HEK293T (cell line): Measurements from ENCODE around the gene SSTR5.
"Not testable (repeated sequence)": the region's sequence is repeated elsewhere in the genome, so short reads cannot be mapped to it uniquely, and the experiment has no call there.

Experiments
- CTCF ChIA-PET: fragments of 350-600 bp; formaldehyde crosslinking; extraction: SDS; loops from one replicate; lab custom pipeline; 2021; ENCODE audit warnings: antibody characterized with exemption, inconsistent platforms; lab: Yijun Ruan, JAX
- POLR2A ChIA-PET: fragments of 350-600 bp; formaldehyde crosslinking; extraction: SDS; loops from one replicate; lab custom pipeline; 2020; ENCODE audit warnings: antibody characterized with exemption, inconsistent platforms; lab: Yijun Ruan, JAX
- DNase-seq: peaks from one replicate; pipeline ENCODE4 v3.0.0; 2012; ENCODE audit warnings: mixed read lengths; ENCODE audit errors: extremely low spot score
- ARNT ChIP-seq: fragments of 450-650 bp; IDR thresholded peaks from 2 replicates; pipeline ENCODE4 v1.6.1; 2017; ENCODE audit warnings: mild to moderate bottlenecking
- BHLHE40 ChIP-seq: fragments of 450-650 bp; IDR thresholded peaks from 2 replicates; pipeline ENCODE4 v1.6.1; 2016; ENCODE audit warnings: mild to moderate bottlenecking, moderate library complexity, borderline replicate concordance
- CTBP1 ChIP-seq: fragments of 450-650 bp; IDR thresholded peaks from 2 replicates; pipeline ENCODE4 v1.6.1; 2016; ENCODE audit warnings: borderline replicate concordance
- ELF4 ChIP-seq: fragments of 450-650 bp; IDR thresholded peaks from 2 replicates; pipeline ENCODE4 v1.6.1; 2017; ENCODE audit warnings: antibody characterized with exemption
- FOXA1 ChIP-seq: fragments of 450-650 bp; IDR thresholded peaks from 2 replicates; pipeline ENCODE4 v1.6.1; 2016; ENCODE audit warnings: mild to moderate bottlenecking
- FOXK2 ChIP-seq: fragments of 450-650 bp; IDR thresholded peaks from 2 replicates; pipeline ENCODE4 v1.6.1; 2016; ENCODE audit warnings: mild to moderate bottlenecking
- FOXM1 ChIP-seq: fragments of 450-650 bp; IDR thresholded peaks from 2 replicates; pipeline ENCODE4 v1.6.1; 2017; ENCODE audit warnings: mild to moderate bottlenecking, borderline replicate concordance
- HDGF ChIP-seq: fragments of 450-650 bp; IDR thresholded peaks from 2 replicates; pipeline ENCODE4 v1.6.1; 2017; ENCODE audit warnings: antibody characterized with exemption, borderline replicate concordance
- L3MBTL2 ChIP-seq: fragments of 450-650 bp; conservative IDR thresholded peaks from 2 replicates; pipeline ENCODE4 v1.6.1; 2016; ENCODE audit warnings: mild to moderate bottlenecking
- LEF1 ChIP-seq: fragments of 450-650 bp; IDR thresholded peaks from 2 replicates; pipeline ENCODE4 v1.6.1; 2017; ENCODE audit warnings: mild to moderate bottlenecking, borderline replicate concordance
- NFRKB ChIP-seq: fragments of 450-650 bp; IDR thresholded peaks from 2 replicates; pipeline ENCODE4 v1.6.1; 2016; ENCODE audit warnings: mild to moderate bottlenecking, moderate library complexity
- SP1 ChIP-seq: fragments of 450-650 bp; IDR thresholded peaks from 2 replicates; pipeline ENCODE4 v1.6.1; 2017
- SUZ12 ChIP-seq: fragments of 450-650 bp; IDR thresholded peaks from 2 replicates; pipeline ENCODE4 v1.6.1; 2016; ENCODE audit warnings: mild to moderate bottlenecking
- TARDBP ChIP-seq: fragments of 450-650 bp; IDR thresholded peaks from 2 replicates; pipeline ENCODE4 v1.6.1; 2016
- ZNF384 ChIP-seq: fragments of 450-650 bp; IDR thresholded peaks from 2 replicates; pipeline ENCODE4 v1.6.1; 2016
- TF ChIP-seq, protein P1 (sequence below): fragments of 450-650 bp; IDR thresholded peaks from 2 replicates; pipeline ENCODE4 v1.6.1; 2016

SSTR5 gene

DNA sequence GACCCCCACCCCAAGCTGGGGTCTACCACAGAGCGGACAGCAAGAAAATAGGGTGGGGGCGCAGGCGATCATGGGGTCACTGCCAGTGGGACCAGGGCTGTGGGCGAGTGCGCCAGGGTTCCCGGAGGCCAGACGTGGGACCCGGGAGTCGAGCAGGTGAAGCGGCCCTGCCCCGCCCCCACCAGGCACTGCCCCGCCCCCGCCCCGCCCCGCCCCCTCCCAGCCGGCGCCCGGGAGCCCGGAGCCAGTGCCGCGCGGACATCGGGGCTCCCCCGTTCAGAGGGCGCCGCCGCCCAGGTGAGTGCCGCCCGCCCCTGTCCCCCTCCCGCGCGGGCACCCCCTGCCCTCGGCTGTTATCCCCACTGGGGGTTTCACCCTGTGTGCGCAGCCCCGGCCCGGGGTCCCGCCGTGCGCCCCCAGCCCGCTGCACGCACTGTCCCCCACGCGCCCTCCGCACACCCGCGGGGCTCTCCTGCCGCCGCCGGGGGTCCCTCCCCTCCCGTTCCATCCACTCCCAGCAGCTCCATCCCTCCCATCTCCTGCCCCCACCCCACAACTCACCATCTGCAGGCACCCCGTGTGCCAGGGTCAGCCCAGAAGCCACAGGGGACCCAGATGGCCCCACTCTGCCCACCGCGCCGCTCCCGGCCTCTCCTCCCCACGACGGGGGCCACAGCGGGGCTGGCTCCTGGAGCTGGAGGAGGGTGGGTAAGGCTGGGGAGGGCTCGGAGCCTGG is at the start of gene SSTR5:
Gene SSTR5, plus strand, starts transcription at position 222 of the 736 bp plus-strand sequence. CDS start 6,122 bp downstream, outside the sequence.
- ChIA-PET CTCF (no interaction called here), POLR2A (no interaction called here)
- DNase-seq, result no peak
- TF ChIP-seq ZNF384 (no peak), LEF1 (no peak), CTBP1 (no peak), NFRKB (no peak), ARNT (no peak)
- TF ChIP-seq, protein P1, sequence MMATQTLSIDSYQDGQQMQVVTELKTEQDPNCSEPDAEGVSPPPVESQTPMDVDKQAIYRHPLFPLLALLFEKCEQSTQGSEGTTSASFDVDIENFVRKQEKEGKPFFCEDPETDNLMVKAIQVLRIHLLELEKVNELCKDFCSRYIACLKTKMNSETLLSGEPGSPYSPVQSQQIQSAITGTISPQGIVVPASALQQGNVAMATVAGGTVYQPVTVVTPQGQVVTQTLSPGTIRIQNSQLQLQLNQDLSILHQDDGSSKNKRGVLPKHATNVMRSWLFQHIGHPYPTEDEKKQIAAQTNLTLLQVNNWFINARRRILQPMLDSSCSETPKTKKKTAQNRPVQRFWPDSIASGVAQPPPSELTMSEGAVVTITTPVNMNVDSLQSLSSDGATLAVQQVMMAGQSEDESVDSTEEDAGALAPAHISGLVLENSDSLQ, result no peak

DNA sequence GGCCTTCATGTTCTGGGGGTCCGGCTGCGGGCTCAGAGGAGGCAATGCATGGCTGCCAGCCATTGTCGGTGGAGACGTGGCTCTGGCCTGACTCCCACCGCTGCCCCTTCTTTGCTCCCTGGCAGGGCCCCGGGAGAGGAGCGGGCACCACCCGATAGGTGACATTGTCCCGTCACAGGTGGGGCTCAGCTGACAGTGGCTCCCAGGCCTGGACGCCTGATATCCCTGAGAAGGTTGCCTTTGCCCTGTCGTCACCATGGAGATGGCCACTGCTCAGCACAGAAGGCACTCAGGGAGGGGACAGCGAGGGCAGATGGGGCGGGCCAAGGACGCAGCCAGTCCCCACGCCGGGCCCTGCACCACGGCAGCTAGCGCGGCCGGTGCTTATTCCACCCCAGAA is 48.4 kb upstream of the SSTR5 start:
- DNase-seq, result no peak
- CTCF ChIA-PET, result no interaction called here
- TF ChIP-seq FOXK2 (no peak), ARNT (no peak), HDGF (no peak), BHLHE40 (no peak), FOXA1 (no peak), L3MBTL2 (no peak), SUZ12 (no peak), TARDBP (no peak), CTBP1 (no peak), FOXM1 (no peak), LEF1 (no peak), ZNF384 (no peak), SP1 (no peak), NFRKB (no peak), ELF4 (no peak)
- TF ChIP-seq, protein P1, result no peak
- POLR2A ChIA-PET, result no interaction called here

DNA sequence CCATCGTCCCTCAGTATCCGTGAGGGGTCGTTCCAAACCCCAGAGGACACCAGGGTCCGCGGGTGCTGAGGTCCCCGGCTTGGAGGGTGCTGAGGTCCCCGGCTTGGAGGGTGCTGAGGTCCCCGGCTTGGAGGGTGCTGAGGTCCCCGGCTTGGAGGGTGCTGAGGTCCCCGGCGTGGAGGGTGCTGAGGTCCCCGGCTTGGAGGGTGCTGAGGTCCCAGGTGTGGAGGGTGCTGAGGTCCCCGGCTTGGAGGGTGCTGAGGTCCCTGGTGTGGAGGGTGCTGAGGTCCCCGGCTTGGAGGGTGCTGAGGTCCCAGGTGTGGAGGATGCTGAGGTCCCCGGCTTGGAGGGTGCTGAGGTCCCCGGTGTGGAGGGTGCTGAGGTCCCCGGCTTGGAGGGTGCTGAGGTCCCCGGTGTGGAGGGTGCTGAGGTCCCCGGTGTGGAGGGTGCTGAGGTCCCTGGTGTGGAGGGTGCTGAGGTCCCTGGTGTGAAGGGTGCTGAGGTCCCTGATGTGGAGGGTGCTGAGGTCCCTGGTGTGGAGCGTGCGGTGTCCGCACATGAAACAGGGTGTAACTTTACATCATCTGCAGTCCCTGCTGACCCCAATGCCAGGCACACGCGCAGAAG is 47.3 kb upstream of the SSTR5 start:
- POLR2A ChIA-PET, DNase-seq, CTCF ChIA-PET: not testable (repeated sequence)

DNA sequence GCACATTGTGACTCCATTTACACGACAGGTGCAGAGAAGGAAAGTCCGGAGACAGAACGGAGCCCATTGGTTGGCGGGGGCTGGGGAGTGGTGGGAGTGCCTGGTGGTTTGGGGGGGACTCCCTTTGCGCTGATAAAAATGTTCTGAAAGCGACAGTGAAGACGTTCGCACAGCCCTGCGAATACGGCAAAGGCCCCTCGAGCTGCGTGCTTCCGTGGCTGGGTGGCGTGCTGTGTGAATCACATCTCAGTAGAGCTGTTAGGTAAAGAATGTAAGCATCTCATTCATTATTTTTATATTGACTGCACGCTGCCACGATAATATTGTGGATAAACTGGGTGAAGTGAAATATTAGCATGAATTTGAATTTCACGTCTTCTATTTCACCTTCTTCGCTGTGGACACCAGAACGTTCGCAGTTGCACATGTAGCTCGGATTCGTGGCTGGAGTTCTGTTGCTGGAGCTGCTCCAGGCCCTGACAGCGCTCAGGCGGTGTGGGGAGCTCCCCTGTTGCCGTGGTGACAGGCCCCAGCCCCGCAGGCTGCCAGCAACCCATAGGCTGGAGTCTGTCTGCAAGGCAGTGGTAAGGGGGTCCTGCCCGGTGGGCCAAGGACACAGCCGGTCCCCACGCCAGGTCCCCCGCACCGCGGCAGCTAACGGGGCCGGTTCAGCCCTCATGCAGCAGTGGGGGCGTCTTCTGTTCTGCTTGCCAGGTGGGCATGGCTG is 46.3 kb upstream of the SSTR5 start:
- no peak for DNase-seq
- CTCF ChIA-PET, result no interaction called here
- POLR2A ChIA-PET, result no interaction called here
- TF ChIP-seq TARDBP (no peak), SP1 (no peak), NFRKB (no peak), CTBP1 (no peak), LEF1 (no peak), HDGF (no peak), BHLHE40 (no peak)

DNA sequence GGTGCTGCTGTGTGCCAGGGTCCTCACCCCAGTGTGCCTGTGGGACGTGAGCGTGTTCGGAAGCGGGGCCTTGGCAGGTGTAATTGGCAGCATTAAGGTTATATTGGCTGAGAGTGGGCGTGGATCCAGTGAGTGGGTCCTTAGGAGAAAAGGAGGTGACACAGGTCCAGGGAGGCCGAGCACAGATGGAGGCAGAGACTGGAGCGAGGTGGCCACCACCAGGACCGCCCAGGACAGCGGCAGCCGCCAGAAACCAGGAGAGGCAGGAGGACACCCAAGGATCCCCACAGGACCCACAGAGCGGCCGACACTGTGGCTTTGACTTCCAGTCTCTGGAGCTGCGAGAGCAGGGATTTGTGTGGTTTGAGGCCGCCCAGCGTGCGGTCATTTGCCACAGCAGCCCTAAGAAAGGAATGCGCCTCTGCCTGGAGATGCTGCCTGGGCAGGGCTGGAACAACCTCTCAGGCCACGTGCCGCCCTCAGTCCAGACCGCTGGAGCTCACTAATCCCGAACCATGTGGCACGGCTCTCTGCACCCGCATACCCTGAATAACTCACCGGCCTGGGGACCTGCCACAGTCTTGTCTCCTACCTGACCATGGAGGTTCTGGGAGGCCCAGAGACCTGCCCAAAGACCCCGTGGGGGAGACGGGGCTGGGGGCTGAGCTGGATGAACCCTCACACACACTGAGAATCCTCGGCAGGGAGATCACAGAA is 45.6 kb upstream of the SSTR5 start:
- CTCF ChIA-PET, result no interaction called here
- DNase-seq, result no peak
- POLR2A ChIA-PET, result no interaction called here
- TF ChIP-seq, protein P1, result no peak
- TF ChIP-seq SP1 (no peak), ARNT (no peak), ELF4 (no peak), FOXK2 (no peak), ZNF384 (no peak), HDGF (no peak), L3MBTL2 (no peak), CTBP1 (no peak), NFRKB (no peak), TARDBP (no peak), FOXM1 (no peak)

DNA sequence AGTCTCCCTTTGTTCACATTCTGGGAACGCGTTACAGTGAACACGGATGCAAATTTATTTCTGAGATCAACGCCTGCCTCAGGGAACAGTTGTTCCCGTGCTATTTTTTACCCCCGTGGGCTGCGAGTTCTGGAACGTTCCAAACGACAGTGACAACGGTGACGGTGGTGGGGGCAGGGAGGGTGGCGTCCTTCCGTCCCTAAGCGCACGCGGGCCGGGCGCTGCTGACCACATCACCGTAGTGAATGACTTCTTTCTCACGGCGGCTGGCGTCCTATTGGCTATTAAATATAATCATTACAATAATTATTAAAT is 45.1 kb upstream of the SSTR5 start:
- CTCF ChIA-PET, result interaction anchor here (1.2 kb wide), 1 partner anchor 30 kb away, joined by 4 read pairs; no protein-coding TSS in a partner anchor
- POLR2A ChIA-PET, result no interaction called here
- DNase-seq, result no peak

More for the DNA sequence above, 45.1 kb upstream of the SSTR5 start:
- no peak for TF ChIP-seq FOXK2
- no peak for TF ChIP-seq TARDBP
- no peak for TF ChIP-seq FOXA1
- TF ChIP-seq FOXM1, result no peak
- TF ChIP-seq LEF1, result no peak
- TF ChIP-seq L3MBTL2, result no peak
- TF ChIP-seq CTBP1, result no peak
- TF ChIP-seq BHLHE40, result no peak
- no peak for TF ChIP-seq SP1
- no peak for TF ChIP-seq ARNT
- no peak for TF ChIP-seq HDGF
- no peak for TF ChIP-seq ZNF384
- TF ChIP-seq, protein P1, result no peak
- TF ChIP-seq SUZ12, result no peak
- no peak for TF ChIP-seq NFRKB
- TF ChIP-seq ELF4, result no peak
